Activated CD4-positive, alpha-beta memory T cell treated with anti-CD3 and anti-CD28 coated beads, Interleukin-2, amount 10 ng/mL, durations not matched to agents 7 days and 5 days (primary cell): ENCODE results near the gene MTG2. TPM values are rescaled to one million over a fixed set of nuclear protein-coding genes. Genes with fewer than 3 reads are reported as not detected.

Source experiments
- CTCF ChIA-PET: fragments of 350-600 bp; sonication (Branson Sonifier 250); formaldehyde crosslinking; loops from one replicate; lab custom pipeline; 2021; ENCODE audit warnings: antibody characterized with exemption, inconsistent platforms; lab: Charles Lee
- POLR2A ChIA-PET: fragments of 350-600 bp; sonication (Branson Sonifier 250); formaldehyde crosslinking; loops from one replicate; lab custom pipeline; 2021; ENCODE audit warnings: antibody characterized with exemption; lab: Charles Lee
- DNase-seq: peaks from one replicate; pipeline ENCODE4 v3.0.0-alpha.2; 2020
- H3K27ac Mint-ChIP-seq: one replicate; pipeline ENCODE4 v1.8.0; 2021; ENCODE audit warnings: mild to moderate bottlenecking, mixed read lengths
- H3K27me3 Mint-ChIP-seq: one replicate; pipeline ENCODE4 v1.8.0; 2021; ENCODE audit warnings: mixed read lengths
- H3K36me3 Mint-ChIP-seq: one replicate; pipeline ENCODE4 v1.8.0; 2021; ENCODE audit warnings: low read depth, mixed read lengths
- H3K4me1 Mint-ChIP-seq: one replicate; pipeline ENCODE4 v1.8.0; 2021; ENCODE audit warnings: mixed read lengths
- H3K4me3 Mint-ChIP-seq: one replicate; pipeline ENCODE4 v1.8.0; 2021; ENCODE audit warnings: mild to moderate bottlenecking, mixed read lengths
- H3K9me3 Mint-ChIP-seq: one replicate; pipeline ENCODE4 v1.8.0; 2021; ENCODE audit warnings: mixed read lengths
- total RNA-seq, 2 experiments: library from RNA; stranded (reverse); gene quantifications; one replicate each; pipeline ENCODE4 v1.2.3, GENCODE V29; 2021

MTG2 gene
- total RNA-seq, 2 experiments from 2014 or later = 25.6 to 27.2 TPM

- Mint-ChIP-seq H3K27me3 (peaks cover 1% of the 10 kb centered on the region), H3K27ac (no peak overlapping the region), H3K36me3 (no peaks in the 10 kb centered on the region), H3K9me3 (no peaks in the 10 kb centered on the region), H3K4me1 (no peaks in the 10 kb centered on the region), H3K4me3 (no peak overlapping the region)
- ChIA-PET CTCF (no interaction called here), POLR2A (no interaction called here)
- DNase-seq = no peak
Observed at GRCh38 chr20:62227977-62228958, 45.4 kb downstream of the MTG2 start.

DNA sequence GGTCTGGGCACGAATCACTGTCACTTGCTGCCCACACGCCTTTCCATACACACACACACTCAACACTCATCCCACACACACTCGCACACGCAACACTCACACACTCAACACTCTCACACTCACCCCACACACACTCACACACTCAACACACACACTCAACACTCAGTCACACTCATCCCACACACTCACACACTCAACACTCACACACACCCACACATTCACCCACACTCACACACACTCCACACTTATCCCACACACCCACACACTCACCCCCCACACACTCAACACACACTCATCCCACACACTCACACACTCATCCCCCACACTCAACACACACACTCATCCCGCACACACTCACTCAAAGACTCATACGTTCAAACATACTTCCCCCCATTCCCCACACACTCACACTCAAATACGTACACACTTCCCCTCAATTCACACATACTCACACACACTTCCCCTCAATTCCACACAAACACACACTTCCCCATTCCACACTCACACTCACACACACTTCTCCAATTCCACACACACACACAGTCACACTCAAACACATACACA, 46.2 kb downstream of the MTG2 start:
- no peaks in the 10 kb centered on the region for H3K36me3 Mint-ChIP-seq

DNA sequence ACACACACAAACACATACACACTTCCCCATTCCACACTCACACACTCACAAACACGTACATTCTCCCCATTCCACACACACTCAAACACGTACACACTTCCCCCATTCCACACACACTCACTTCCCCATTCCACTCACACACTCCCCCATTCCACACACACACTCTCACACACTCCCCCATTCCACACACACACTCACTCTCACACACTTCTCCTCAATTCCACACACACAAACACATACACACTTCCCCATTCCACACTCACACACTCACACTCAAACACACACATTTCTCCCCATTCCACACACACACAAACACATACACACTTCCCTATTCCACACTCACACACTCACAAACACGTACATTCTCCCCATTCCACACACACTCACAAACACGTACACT, 46.8 kb downstream of the MTG2 start:
- Mint-ChIP-seq H3K36me3 (no peaks in the 10 kb centered on the region), H3K27ac (no peak overlapping the region), H3K9me3 (no peaks in the 10 kb centered on the region), H3K4me3 (no peak overlapping the region), H3K4me1 (no peaks in the 10 kb centered on the region), H3K27me3 (peaks cover 1% of the 10 kb centered on the region)
- ChIA-PET POLR2A (no interaction called here), CTCF (no interaction called here)
- no peak for DNase-seq

More for the DNA sequence above, 46.2 kb downstream of the MTG2 start:
- POLR2A ChIA-PET = no interaction called here
- Mint-ChIP-seq H3K9me3 (no peaks in the 10 kb centered on the region), H3K27ac (no peak overlapping the region), H3K4me3 (no peak overlapping the region), H3K27me3 (peaks cover 1% of the 10 kb centered on the region), H3K4me1 (no peaks in the 10 kb centered on the region)
- CTCF ChIA-PET = no interaction called here
- no peak for DNase-seq

DNA sequence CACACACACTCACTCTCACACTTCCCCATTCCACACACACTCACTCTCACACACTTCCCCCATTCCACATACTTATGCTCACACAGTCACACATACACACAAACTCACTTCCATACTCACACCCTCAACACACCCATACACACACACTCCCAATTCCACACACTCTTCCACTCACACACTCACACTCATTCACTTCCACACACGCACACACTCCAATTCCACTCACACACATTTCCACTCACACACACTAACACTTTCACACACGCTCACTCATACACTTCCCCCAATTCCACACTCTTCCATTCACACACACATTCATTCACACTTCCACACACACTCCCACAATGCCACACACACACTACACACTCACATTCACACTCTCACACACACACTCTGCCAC, 47.4 kb downstream of the MTG2 start:
- Mint-ChIP-seq H3K27ac (no peak overlapping the region), H3K4me1 (no peaks in the 10 kb centered on the region), H3K36me3 (no peaks in the 10 kb centered on the region), H3K9me3 (no peaks in the 10 kb centered on the region), H3K4me3 (no peak overlapping the region), H3K27me3 (peaks cover 1% of the 10 kb centered on the region)
- POLR2A ChIA-PET = no interaction called here
- DNase-seq = no peak
- CTCF ChIA-PET = no interaction called here

- no peak for DNase-seq
- H3K27ac Mint-ChIP-seq = no peak overlapping the region
- H3K36me3 Mint-ChIP-seq = no peaks in the 10 kb centered on the region
- H3K27me3 Mint-ChIP-seq = peaks cover 1% of the 10 kb centered on the region
- H3K4me1 Mint-ChIP-seq = no peaks in the 10 kb centered on the region
- ChIA-PET CTCF (no interaction called here), POLR2A (no interaction called here)
- H3K9me3 Mint-ChIP-seq = no peaks in the 10 kb centered on the region
- no peak overlapping the region for H3K4me3 Mint-ChIP-seq
Observed at GRCh38 chr20:62230696-62231095, 47.9 kb downstream of the MTG2 start.

- no peak for DNase-seq
- POLR2A ChIA-PET = no interaction called here
- Mint-ChIP-seq H3K27ac (no peak overlapping the region), H3K36me3 (no peaks in the 10 kb centered on the region), H3K9me3 (no peaks in the 10 kb centered on the region), H3K27me3 (peaks cover 1% of the 10 kb centered on the region), H3K4me3 (no peak overlapping the region), H3K4me1 (no peaks in the 10 kb centered on the region)
- CTCF ChIA-PET = no interaction called here
Observed at GRCh38 chr20:62231292-62231691, 48.5 kb downstream of the MTG2 start.

GRCh38 chr20:62232194-62232593, 49.4 kb downstream of the MTG2 start:
- Mint-ChIP-seq H3K27me3 (no peaks in the 10 kb centered on the region), H3K4me1 (no peaks in the 10 kb centered on the region), H3K36me3 (no peaks in the 10 kb centered on the region), H3K27ac (no peak overlapping the region), H3K9me3 (no peaks in the 10 kb centered on the region), H3K4me3 (no peak overlapping the region)
- ChIA-PET CTCF (no interaction called here), POLR2A (no interaction called here)
- DNase-seq = no peak

DNA sequence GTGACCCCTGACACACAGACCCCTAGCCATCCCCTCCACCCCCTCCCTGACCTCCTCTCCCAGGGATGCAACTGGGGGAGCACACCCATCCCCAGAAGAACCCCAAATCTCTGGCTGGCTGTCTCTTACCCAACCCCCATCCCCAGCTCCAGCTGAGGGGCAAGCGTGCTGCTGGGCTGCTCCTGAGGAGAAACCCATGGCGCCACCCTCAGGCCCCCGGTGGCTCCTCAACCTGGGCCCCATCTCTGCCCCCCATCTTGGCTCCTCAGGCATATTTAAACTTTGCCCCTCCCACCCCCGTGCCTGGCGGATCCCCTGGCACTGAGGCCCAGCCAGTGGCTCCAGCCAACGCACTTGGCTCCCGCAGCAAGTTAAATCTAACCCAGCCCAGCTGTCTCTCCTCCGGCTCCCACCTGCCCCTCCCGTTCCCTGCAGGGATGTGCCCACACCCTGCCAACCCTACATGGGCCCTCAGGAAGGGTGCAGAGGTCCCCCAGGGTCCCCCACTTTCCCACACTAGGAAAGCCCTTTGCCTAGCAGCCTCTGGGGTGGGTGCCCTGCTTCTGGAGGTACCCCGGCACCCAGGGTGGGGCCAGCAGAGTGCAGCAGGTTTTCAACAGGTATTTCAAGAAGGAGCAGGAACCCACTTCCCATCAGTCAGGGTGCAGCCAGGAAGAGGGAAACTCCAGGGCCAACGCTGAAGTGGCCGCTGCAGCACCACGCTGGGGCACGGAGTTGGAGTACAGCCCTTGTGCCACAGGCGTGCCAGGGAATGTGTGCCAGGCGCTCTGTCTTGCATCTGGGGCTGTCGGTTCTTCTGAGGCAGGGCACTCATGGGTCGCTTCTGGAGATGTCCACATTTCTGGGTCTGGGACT, 50.2 kb downstream of the MTG2 start:
- no peaks in the 10 kb centered on the region for H3K27me3 Mint-ChIP-seq
- POLR2A ChIA-PET = no interaction called here
- H3K27ac Mint-ChIP-seq = no peak overlapping the region
- peaks cover 5% of the 10 kb centered on the region for H3K4me1 Mint-ChIP-seq
- no peaks in the 10 kb centered on the region for H3K9me3 Mint-ChIP-seq
- no peak for DNase-seq
- H3K4me3 Mint-ChIP-seq = no peak overlapping the region
- no peaks in the 10 kb centered on the region for H3K36me3 Mint-ChIP-seq
- CTCF ChIA-PET = no interaction called here

DNA sequence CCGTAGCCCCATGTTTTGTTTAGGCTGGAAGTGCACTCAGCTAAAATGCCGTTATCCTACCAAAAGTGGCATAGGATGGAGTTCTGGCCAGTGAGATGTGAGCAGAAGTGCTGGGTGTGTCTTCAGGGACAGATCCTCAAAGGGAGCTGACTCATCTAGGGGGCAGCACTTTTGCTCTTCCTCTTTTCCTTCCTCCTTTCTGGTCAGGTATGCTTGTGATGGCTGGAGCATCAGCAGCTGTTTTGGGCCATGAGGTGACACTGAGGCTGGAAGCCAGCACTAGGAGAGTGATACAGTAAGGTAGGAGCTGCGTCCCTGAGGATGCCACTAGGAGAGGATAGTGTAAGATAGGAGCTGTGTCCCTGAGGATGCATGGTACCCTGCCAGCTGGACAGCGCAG, 50.9 kb downstream of the MTG2 start:
- no peak for DNase-seq
- ChIA-PET CTCF (interaction anchor here (0.8 kb wide), 1 partner anchor 12 kb away, joined by 3 read pairs; no protein-coding TSS in a partner anchor), POLR2A (no interaction called here)
- H3K9me3 Mint-ChIP-seq = no peaks in the 10 kb centered on the region
- H3K36me3 Mint-ChIP-seq = no peaks in the 10 kb centered on the region
- H3K27ac Mint-ChIP-seq = no peak overlapping the region
- H3K27me3 Mint-ChIP-seq = no peaks in the 10 kb centered on the region
- peaks cover 7% of the 10 kb centered on the region for H3K4me1 Mint-ChIP-seq
- H3K4me3 Mint-ChIP-seq = no peak overlapping the region

DNA sequence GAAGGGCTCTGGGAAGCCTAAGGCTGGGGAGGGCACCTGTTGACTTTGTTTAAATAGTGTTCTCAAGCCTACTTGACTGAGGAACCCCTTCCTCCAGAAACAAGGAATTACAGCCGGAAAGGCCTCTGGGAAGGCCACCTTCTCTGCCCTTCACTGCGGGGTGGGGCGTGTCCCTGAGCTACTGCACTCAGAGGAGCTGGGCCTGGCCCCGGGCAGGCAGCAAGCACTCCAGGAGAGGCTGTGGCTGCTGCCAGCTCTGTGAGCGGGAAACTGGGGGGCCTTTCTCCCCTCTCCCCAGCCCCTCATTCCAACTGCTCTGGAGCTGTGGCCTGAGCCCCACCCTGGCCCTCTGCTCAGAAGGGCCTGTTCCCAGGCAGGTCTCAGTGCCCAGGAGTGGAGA, 51.5 kb downstream of the MTG2 start:
- H3K36me3 Mint-ChIP-seq = no peaks in the 10 kb centered on the region
- H3K4me3 Mint-ChIP-seq = no peak overlapping the region
- no peaks in the 10 kb centered on the region for H3K27me3 Mint-ChIP-seq
- H3K27ac Mint-ChIP-seq = no peak overlapping the region
- CTCF ChIA-PET = interaction anchor here (0.8 kb wide), 1 partner anchor 12 kb away, joined by 3 read pairs; no protein-coding TSS in a partner anchor
- H3K4me1 Mint-ChIP-seq = peaks cover 11% of the 10 kb centered on the region
- DNase-seq = no peak
- H3K9me3 Mint-ChIP-seq = no peaks in the 10 kb centered on the region
- POLR2A ChIA-PET = no interaction called here

DNA sequence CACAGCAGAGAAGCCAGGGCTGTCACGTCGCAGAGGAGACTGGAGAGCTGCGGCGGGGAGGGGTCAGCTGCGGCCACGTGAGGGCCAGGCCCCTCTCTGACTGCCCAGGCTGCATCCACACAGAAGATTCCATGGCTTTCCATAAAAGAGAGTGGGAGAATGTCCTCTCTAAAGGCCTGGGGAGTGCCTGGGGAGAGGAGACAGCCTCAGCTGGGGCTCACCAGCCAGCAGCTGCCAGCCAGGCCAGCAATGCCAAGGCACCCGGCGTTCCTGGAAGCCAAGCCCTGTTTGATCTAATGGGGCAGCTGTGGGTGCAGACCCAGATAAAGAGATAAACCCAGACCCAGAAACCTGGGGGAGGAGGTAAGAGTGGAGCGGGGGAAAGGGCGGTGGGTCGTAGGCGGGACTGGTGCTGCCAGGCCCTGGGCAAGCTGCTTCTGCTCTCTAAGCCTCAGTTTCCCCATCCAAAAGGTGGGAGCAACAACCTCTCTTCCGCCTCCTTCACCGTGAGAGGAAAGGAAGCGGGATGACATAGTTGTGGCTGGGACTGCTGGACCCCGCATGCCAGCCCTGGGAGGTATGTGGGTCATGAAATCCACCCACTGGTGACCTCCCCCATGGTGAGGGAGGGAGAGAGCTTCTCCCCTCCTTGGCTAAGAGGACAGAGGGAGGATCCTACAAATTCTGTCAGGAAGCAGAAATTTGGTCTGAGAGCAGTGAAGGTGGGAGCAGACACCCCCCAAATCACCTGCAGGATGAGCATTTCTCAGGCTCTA, 52.4 kb downstream of the MTG2 start:
- Mint-ChIP-seq H3K9me3 (no peaks in the 10 kb centered on the region), H3K4me1 (peaks cover 19% of the 10 kb centered on the region), H3K4me3 (no peak overlapping the region), H3K27me3 (no peaks in the 10 kb centered on the region), H3K36me3 (no peaks in the 10 kb centered on the region), H3K27ac (no peak overlapping the region)
- POLR2A ChIA-PET = interaction anchor here (1.0 kb wide), 1 partner anchor 40 kb away, joined by 3 read pairs; no protein-coding TSS in a partner anchor
- CTCF ChIA-PET = no interaction called here
- no peak for DNase-seq

- H3K4me1 Mint-ChIP-seq = peaks cover 23% of the 10 kb centered on the region
- POLR2A ChIA-PET = interaction anchor here (1.0 kb wide), 1 partner anchor 41 kb away, joined by 3 read pairs; no protein-coding TSS in a partner anchor
Observed at GRCh38 chr20:62235777-62236157, 52.9 kb downstream of the MTG2 start.

More at GRCh38 chr20:62235777-62236157, 52.9 kb downstream of the MTG2 start:
- Mint-ChIP-seq H3K27me3 (no peaks in the 10 kb centered on the region), H3K4me3 (no peak overlapping the region), H3K36me3 (no peaks in the 10 kb centered on the region), H3K9me3 (no peaks in the 10 kb centered on the region), H3K27ac (no peak overlapping the region)
- DNase-seq = no peak
- CTCF ChIA-PET = no interaction called here
